GM12878 (cell line): ENCODE data around the gene SLAMF8. TPM values are rescaled to one million over a fixed set of nuclear protein-coding genes. Genes with fewer than 3 reads are reported as not detected.
A peak's percentile ranks its signal among the peaks of the same experiment; 100 is the strongest.

Experiments
- ATAC-seq: fragments of 200-7000 bp; cut with Tn5 transposase; 3 replicates; pipeline ENCODE4 v1.9.1; 2020; ENCODE audit warnings: mild to moderate bottlenecking, moderate library complexity
- BruUV-seq: library from RNA; stranded (reverse); fragments of 400-500 nt; replicated peaks from 2 replicates; lab custom pipeline; 2021; lab: Mats Ljungman, UMichigan
- CTCF ChIA-PET: fragments of 300-600 bp; sonication (Branson Sonifier 250); formaldehyde crosslinking; extraction: SDS; loops from one replicate; lab custom pipeline; 2021; ENCODE audit warnings: inconsistent platforms; lab: Yijun Ruan, JAX
- POLR2A ChIA-PET: fragments of 350-600 bp; formaldehyde crosslinking; extraction: SDS; loops from one replicate; lab custom pipeline; 2021; ENCODE audit warnings: inconsistent platforms; lab: Charles Lee
- RAD21 ChIA-PET: fragments of 300-600 bp; sonication (Branson Sonifier 250); formaldehyde crosslinking; loops from one replicate; lab custom pipeline; 2023; ENCODE audit warnings: antibody characterized with exemption; ENCODE audit not compliant: unreplicated experiment; lab: Charles Lee
- SMC1A ChIA-PET: fragments of 300-600 bp; sonication (Branson Sonifier 250); formaldehyde crosslinking; loops from one replicate; lab custom pipeline; 2023; ENCODE audit not compliant: unreplicated experiment, uncharacterized antibody; lab: Charles Lee
- DNase-seq: peaks from one replicate; pipeline ENCODE4 v3.0.0-alpha.2; 2011; ENCODE audit warnings: low read depth, low spot score
- FAIRE-seq: peaks from 3 replicates; lab custom pipeline; 2011; peaks lifted over from hg19 to GRCh38; lab: Jason Lieb, UNC
- H2AFZ ChIP-seq: 2 replicates; pipeline ENCODE4 v1.6.0; 2011; ENCODE audit warnings: low read depth, low read length, control low read depth; ENCODE audit not compliant: control insufficient read depth
- H3K27ac ChIP-seq: 2 replicates; pipeline ENCODE4 v1.5.1; 2011; ENCODE audit warnings: control low read depth; ENCODE audit not compliant: control insufficient read depth, insufficient read depth
- H3K27me3 ChIP-seq, 2 experiments: replicated peaks in 1 of 2; 2 replicates each; pipeline versions ENCODE4 v1.6.0 to v1.6.1; 2011; ENCODE audit warnings: low read length in 1 of 2; ENCODE audit not compliant: control insufficient read depth in 2 of 2, insufficient read depth in 2 of 2
- H3K36me3 ChIP-seq, 2 experiments: 2 replicates each; pipeline ENCODE4 v1.5.1; 2011; ENCODE audit warnings: low read length in 1 of 2; ENCODE audit not compliant: control insufficient read depth in 2 of 2, insufficient read depth in 2 of 2
- H3K4me1 ChIP-seq: 2 replicates; pipeline ENCODE4 v1.6.1; 2011; ENCODE audit warnings: mild to moderate bottlenecking, low read length, moderate library complexity, mixed read lengths; ENCODE audit not compliant: control insufficient read depth, insufficient read depth
- H3K4me2 ChIP-seq: 2 replicates; pipeline ENCODE4 v1.6.0; 2011; ENCODE audit warnings: control low read depth; ENCODE audit not compliant: control insufficient read depth, insufficient read depth
- H3K4me3 ChIP-seq: fragments of 200-600 bp; sonication (generic); 2 replicates; pipeline ENCODE4 v1.5.1; 2016
- H3K79me2 ChIP-seq: 2 replicates; pipeline ENCODE4 v1.6.0; 2011; ENCODE audit warnings: low read length; ENCODE audit not compliant: control insufficient read depth, insufficient read depth
- H3K9ac ChIP-seq: 2 replicates; pipeline ENCODE4 v1.8.0; 2011; ENCODE audit warnings: low read length, control low read depth, mixed read lengths; ENCODE audit not compliant: control insufficient read depth, insufficient read depth
- H3K9me3 ChIP-seq: replicated peaks from 3 replicates; pipeline ENCODE4 v1.5.1; 2011; ENCODE audit warnings: mild to moderate bottlenecking, low read length; ENCODE audit not compliant: control insufficient read depth, insufficient read depth
- H4K20me1 ChIP-seq: 2 replicates; pipeline ENCODE4 v1.6.0; 2011; ENCODE audit not compliant: control insufficient read depth, insufficient read depth
- BCLAF1 ChIP-seq: fragments of 450-650 bp; IDR thresholded peaks from 2 replicates; pipeline ENCODE4 v1.6.1; 2017; ENCODE audit warnings: antibody characterized with exemption, mild to moderate bottlenecking, moderate library complexity
- CBX5 ChIP-seq: sonication (generic); IDR thresholded peaks from 2 replicates; pipeline ENCODE4 v1.6.1; 2016; ENCODE audit warnings: low read depth, moderate library complexity, mild to moderate bottlenecking, inconsistent platforms
- CEBPB ChIP-seq, 2 experiments: fragments of 150-350 bp in 1 of 2; IDR thresholded peaks; 2 replicates each; pipeline ENCODE4 v1.6.1; 2012 to 2014; ENCODE audit warnings: low read depth in 2 of 2, low read length in 2 of 2, borderline replicate concordance in 1 of 2, inconsistent platforms in 1 of 2
- ELK1 ChIP-seq: IDR thresholded peaks from 2 replicates; pipeline ENCODE4 v1.6.1; 2012; ENCODE audit warnings: low read depth, low read length, improper control_type of control experiment
- IKZF2 ChIP-seq, 2 experiments: fragments of 450-650 bp; IDR thresholded peaks; 2 replicates each; pipeline ENCODE4 v1.6.1; 2017; ENCODE audit warnings: mild to moderate bottlenecking in 2 of 2, moderate library complexity in 2 of 2
- NFIC ChIP-seq: IDR thresholded peaks from 2 replicates; pipeline ENCODE4 v1.6.1; 2012; ENCODE audit warnings: low read depth, mild to moderate bottlenecking, inconsistent platforms, low read length, moderate library complexity
- NFYB ChIP-seq: IDR thresholded peaks from 2 replicates; pipeline ENCODE4 v1.6.1; 2011; ENCODE audit warnings: low read depth, mild to moderate bottlenecking, low read length, improper control_type of control experiment, moderate library complexity; ENCODE audit not compliant: insufficient read depth
- POLR2A ChIP-seq: IDR thresholded peaks from 2 replicates; pipeline ENCODE4 v1.6.1; 2011; ENCODE audit warnings: low read depth, mild to moderate bottlenecking, low read length
- SPI1 ChIP-seq: IDR thresholded peaks from 2 replicates; pipeline ENCODE4 v1.6.1; 2011; ENCODE audit warnings: low read depth, mild to moderate bottlenecking, low read length, moderate library complexity, borderline replicate concordance; ENCODE audit not compliant: insufficient read depth
- WGBS: methylation state at CpG from one replicate; pipeline ENCODE4 v1.1.6; 2016; ENCODE audit warnings: low lambda C conversion rate; ENCODE audit not compliant: insufficient replicate concordance, insufficient coverage; ENCODE audit errors: missing lambda C conversion rate; 5-methylcytosine and 5-hydroxymethylcytosine counted together
- in situ Hi-C: fragments of 300-500 bp; cut with MboI; formaldehyde crosslinking; loops from 9 replicates; pipeline ENCODE4 v1.14.3; 2018; ENCODE audit warnings: mixed read lengths
- intact Hi-C: fragments of 100-400 bp; cut with micrococcal nuclease; formaldehyde crosslinking; loops from one replicate; pipeline ENCODE4 v1.14.2; 2022; ENCODE audit not compliant: unreplicated experiment
- polyA plus RNA-seq, 11 experiments: library from polyadenylated mRNA; depleted of rRNA in 4 of 11; unstranded in 6 of 11; stranded (reverse) in 5 of 11; fragments of >200 nt; fragmentation: Nextera tagmentation in 4 of 11; fragmentation: Illumina TruSeq in 1 of 11; extraction: Ambion mirVana in 4 of 11; extraction: Trizol in 1 of 11; gene quantifications; 1 replicate in 1 of 11; 2 replicates in 10 of 11; pipeline versions ENCODE4 v1.2.1 to v1.2.3, GENCODE V29; 2011 to 2016; ENCODE audit warnings: inconsistent platforms in 2 of 11, missing spikeins in 2 of 11, low read depth in 1 of 11
- total RNA-seq, 4 experiments: library from RNA; depleted of rRNA in 3 of 4; stranded (reverse); fragments of >200 nt in 3 of 4; fragmentation: Illumina TruSeq in 1 of 4; extraction: Trizol in 1 of 4; gene quantifications; 2 replicates each; pipeline versions ENCODE4 v1.2.1 to v1.2.3, GENCODE V29; 2013 to 2021

Gene SLAMF8
- total and polyA plus RNA-seq, 10 of the 15 experiments (the other 5 are each of a cell fraction or from before 2014, with no cell fraction given), result 0.04 to 0.69 (median 0.10) TPM; not detected in 3

GRCh38 chr1:159839116-159839849, 12.6 kb downstream of the SLAMF8 start:
- Histone ChIP-seq H3K9ac (peak overlapping the region; percentile 30), H3K27ac (peak overlapping the region; percentile 68), H3K79me2 (no peaks in the 10 kb centered on the region), H3K27me3 (peaks cover 0 to 4% of the 10 kb centered on the region in 2 experiments; a peak in 1 of 4 replicates), H3K4me1 (peaks cover 26% of the 10 kb centered on the region), H3K36me3 (no peaks in the 10 kb centered on the region), H3K4me2 (peak overlapping the region; percentile 61), H4K20me1 (no peaks in the 10 kb centered on the region)
- CTCF ChIA-PET, result interaction anchor here (0.8 to 3.1 kb wide), 3 partner anchors 11 to 51 kb away, joined by 3 to 13 read pairs (median 7); no protein-coding TSS in a partner anchor
- POLR2A ChIA-PET, result no interaction called here
- RAD21 ChIA-PET, result interaction anchor here (0.7 to 2.1 kb wide), 2 partner anchors 51 to 59 kb away, joined by 3 to 4 read pairs; partner anchors contain the start of gene DUSP23
- 37% methylated on average over 5 of the region's 5 CpGs for WGBS
- ATAC-seq, result peak; percentile 88
- in situ Hi-C loops, result no loop called here
- SMC1A ChIA-PET, result interaction anchor here (0.5 to 2.3 kb wide), 6 partner anchors 9 to 444 kb away, joined by 3 to 6 read pairs (median 3); partner anchors contain the start of gene SLAMF8
- TF ChIP-seq POLR2A, result no peak
- no peak for TF ChIP-seq CEBPB (IDR thresholded peaks at IDR 0.05; ENCODE audit: borderline replicate concordance in 1 of 2, low read depth in 2 of 2, low read length in 2 of 2)
- TF ChIP-seq IKZF2 (IDR thresholded peaks at IDR 0.05), result 0 out of 4 replicates have a peak, but pooled peaks of 1 of the 2 experiments have one; percentile 14
- peak; percentile 45; the same call in 1 of the 2 replicates for TF ChIP-seq SPI1
- TF ChIP-seq NFIC, result peak; percentile 8; the same call in 1 of the 2 replicates
- no peak for TF ChIP-seq BCLAF1
- TF ChIP-seq ELK1, result no peak
- 0 out of 2 replicates have a peak, but pooled peaks have one; percentile 32 for TF ChIP-seq CBX5
- TF ChIP-seq NFYB, result peak; percentile 90
- TF ChIP-seq, all 136 proteins: peak for 5
- FAIRE-seq (peak; percentile 81), DNase-seq (peak; percentile 36)
- peak overlapping the region; percentile 43 for H2AFZ ChIP-seq
- H3K9me3 ChIP-seq, result no peaks in the 10 kb centered on the region
- BruUV-seq, result no TSS peak
- H3K4me3 ChIP-seq, result no peak overlapping the region; the same call in 1 of the 2 replicates
- intact Hi-C loops, result loop anchor here (2.0 kb wide), 1 partner anchor 52 kb away; no protein-coding TSS in a partner anchor
